AG10803 (cell line): ENCODE results near the gene DCTN4.

ENCODE experiments used
- DNase-seq: peaks from one replicate; pipeline ENCODE4 v3.0.0; 2010; ENCODE audit warnings: low read depth
- H3K4me3 ChIP-seq: 2 replicates; pipeline ENCODE4 v1.5.1; 2011; ENCODE audit warnings: mild to moderate bottlenecking, low read length, control low read depth
- CTCF ChIP-seq: conservative IDR thresholded peaks from 2 replicates; pipeline ENCODE4 v1.5.1; 2011; ENCODE audit warnings: mild to moderate bottlenecking, low read length, control low read depth, inconsistent platforms

DCTN4 gene

GRCh38 chr5:150659360-150660107 lies 99.3 kb downstream of the DCTN4 start:
- no peak overlapping the region for H3K4me3 ChIP-seq
- TF ChIP-seq CTCF, result no peak
- DNase-seq, result no peak

GRCh38 chr5:150658699-150659265 lies 100.0 kb downstream of the DCTN4 start:
- H3K4me3 ChIP-seq, result no peak overlapping the region
- TF ChIP-seq CTCF, result no peak
- no peak for DNase-seq
